CD14-positive monocyte (primary cell): ENCODE data around the gene AASDH. TPM values are rescaled to one million over a fixed set of nuclear protein-coding genes. Genes with fewer than 3 reads are reported as not detected.

Experiments used
- DNase-seq, 3 donors: peaks; one replicate each; pipeline ENCODE4 v3.0.0-alpha.2; 2011 to 2022
- H2AFZ ChIP-seq: 2 replicates; pipeline ENCODE4 v1.6.0; 2012; ENCODE audit warnings: mild to moderate bottlenecking, low read depth, low read length, inconsistent platforms; ENCODE audit not compliant: insufficient read depth, poor library complexity, severe bottlenecking
- H3K27ac ChIP-seq, 2 donors: 1 replicate in 1 of 2; 2 replicates in 1 of 2; pipeline ENCODE4 v1.5.1; 2012 to 2013; ENCODE audit warnings: low read length in 2 of 2, control low read depth in 1 of 2, inconsistent platforms in 1 of 2, low read depth in 1 of 2, mild to moderate bottlenecking in 1 of 2
- H3K27me3 ChIP-seq, 2 donors: one replicate each; pipeline versions ENCODE4 v1.6.0 to v1.6.1; 2011 to 2013; ENCODE audit warnings: low read length in 2 of 2; ENCODE audit not compliant: control insufficient read depth in 2 of 2, insufficient read depth in 2 of 2
- H3K36me3 ChIP-seq, 2 donors: replicated peaks in 1 of 2; 1 replicate in 1 of 2; 2 replicates in 1 of 2; pipeline versions ENCODE4 v1.5.1 to v1.6.1; 2012 to 2013; ENCODE audit warnings: low read length in 2 of 2, control low read depth in 1 of 2, inconsistent platforms in 1 of 2, mild to moderate bottlenecking in 1 of 2; ENCODE audit not compliant: insufficient read depth in 2 of 2, control insufficient read depth in 1 of 2
- H3K4me1 ChIP-seq, 2 donors: 1 replicate in 1 of 2; 2 replicates in 1 of 2; pipeline versions ENCODE4 v1.5.1 to v1.6.1; 2012 to 2013; ENCODE audit warnings: low read length in 2 of 2, control low read depth in 1 of 2, inconsistent platforms in 1 of 2, mild to moderate bottlenecking in 1 of 2, moderate library complexity in 1 of 2; ENCODE audit not compliant: insufficient read depth in 2 of 2, control insufficient read depth in 1 of 2
- H3K4me2 ChIP-seq: replicated peaks from 2 replicates; pipeline ENCODE3; 2012; ENCODE audit warnings: low read length, moderate library complexity, mild to moderate bottlenecking; ENCODE audit not compliant: poor library complexity, severe bottlenecking; ENCODE audit errors: extremely low read depth
- H3K4me3 ChIP-seq, 3 experiments: fragments of 200-600 bp in 1 of 3; sonication (generic) in 1 of 3; replicated peaks in 1 of 3; 1 replicate in 2 of 3; 2 replicates in 1 of 3; pipeline ENCODE4 v1.5.1; 2011 to 2013; ENCODE audit warnings: low read length in 3 of 3, mild to moderate bottlenecking in 3 of 3, control low read depth in 2 of 3, low read depth in 2 of 3, inconsistent platforms in 1 of 3, moderate library complexity in 1 of 3
- H3K79me2 ChIP-seq: 2 replicates; pipeline ENCODE4 v1.6.0; 2012; ENCODE audit warnings: mild to moderate bottlenecking, control low read depth, inconsistent platforms, low read length, moderate library complexity; ENCODE audit not compliant: insufficient read depth
- H3K9ac ChIP-seq: 2 replicates; pipeline ENCODE4 v1.6.0; 2017; ENCODE audit warnings: low read length, mild to moderate bottlenecking; ENCODE audit not compliant: insufficient read depth, poor library complexity, severe bottlenecking
- H3K9me3 ChIP-seq, 2 donors: replicated peaks in 1 of 2; 1 replicate in 1 of 2; 2 replicates in 1 of 2; pipeline versions ENCODE4 v1.5.1 to v1.6.1; 2012 to 2013; ENCODE audit warnings: low read length in 2 of 2, control low read depth in 1 of 2; ENCODE audit not compliant: control insufficient read depth in 1 of 2, insufficient read depth in 1 of 2
- H4K20me1 ChIP-seq: 2 replicates; pipeline ENCODE4 v1.6.0; 2012; ENCODE audit warnings: mild to moderate bottlenecking, low read length, control low read depth, moderate library complexity; ENCODE audit not compliant: insufficient read depth
- H3K27ac Mint-ChIP-seq, 7 donors: one replicate each; pipeline ENCODE4 v1.8.0; 2020; ENCODE audit warnings: mild to moderate bottlenecking in 7 of 7, mixed read lengths in 7 of 7, moderate library complexity in 6 of 7, inconsistent platforms in 2 of 7
- H3K27me3 Mint-ChIP-seq, 3 donors: one replicate each; pipeline ENCODE4 v1.8.0; 2021 to 2022; ENCODE audit warnings: low read depth in 3 of 3, mild to moderate bottlenecking in 3 of 3, mixed read lengths in 3 of 3, moderate library complexity in 3 of 3, inconsistent platforms in 1 of 3
- H3K36me3 Mint-ChIP-seq, 2 donors: one replicate each; pipeline ENCODE4 v1.8.0; 2020; ENCODE audit warnings: mixed read lengths in 2 of 2, inconsistent platforms in 1 of 2, mild to moderate bottlenecking in 1 of 2
- H3K4me1 Mint-ChIP-seq: one replicate; pipeline ENCODE4 v1.8.0; 2020; ENCODE audit warnings: mild to moderate bottlenecking, mixed read lengths
- H3K4me3 Mint-ChIP-seq, 2 donors: one replicate each; pipeline ENCODE4 v1.8.0; 2020; ENCODE audit warnings: mild to moderate bottlenecking in 2 of 2, mixed read lengths in 2 of 2, moderate library complexity in 1 of 2
- H3K9me3 Mint-ChIP-seq, 7 donors: one replicate each; pipeline ENCODE4 v1.8.0; 2020 to 2022; ENCODE audit warnings: mixed read lengths in 7 of 7, mild to moderate bottlenecking in 6 of 7, moderate library complexity in 6 of 7, inconsistent platforms in 2 of 7
- CTCF ChIP-seq: fragments of 200-600 bp; IDR thresholded peaks from one replicate; pipeline ENCODE4 v1.8.0; 2022; ENCODE audit warnings: antibody characterized with exemption, mild to moderate bottlenecking
- WGBS: methylation state at CpG from one replicate; pipeline ENCODE4 v1.1.5; 2013; ENCODE audit warnings: missing lambda C conversion rate; ENCODE audit not compliant: insufficient coverage; 5-methylcytosine and 5-hydroxymethylcytosine counted together
- intact Hi-C, 2 donors: fragments of 100-400 bp; cut with micrococcal nuclease; formaldehyde crosslinking; loops; one replicate each; pipeline versions ENCODE4 v1.15.0 to v1.15.1; 2023
- polyA minus RNA-seq: library from RNA; depleted of rRNA, polyadenylated mRNA; stranded (reverse); fragments of >200 nt; gene quantifications from 2 replicates; pipeline ENCODE4 v1.2.3, GENCODE V29; 2012
- polyA plus RNA-seq, 3 donors: library from polyadenylated mRNA; depleted of rRNA in 1 of 3; unstranded in 2 of 3; stranded (reverse) in 1 of 3; fragments of 300-500 nt in 2 of 3; fragments of >200 nt in 1 of 3; fragmentation: Illumina TruSeq in 2 of 3; gene quantifications; 1 replicate in 2 of 3; 2 replicates in 1 of 3; pipeline ENCODE4 v1.2.3, GENCODE V29; 2012 to 2021
- total RNA-seq, 12 experiments: library from RNA in 1 of 12; stranded (reverse) in 1 of 12; fragments of 120-200 nt in 1 of 12; gene quantifications; one replicate each; pipeline ENCODE4 v1.2.4 and lab custom pipeline; 2013 to 2026; ENCODE audit warnings: mixed read lengths in 6 of 12, inconsistent platforms in 1 of 12

AASDH gene
- total RNA-seq (2013) = 13.3 TPM
- polyA plus RNA-seq = 1 to 10 TPM; 5.9 to 6.9 (median 6.2) TPM
- 4.1 and 4.6 TPM in 2 replicates for polyA minus RNA-seq
- total RNA-seq (lab: John Stamatoyannopoulos, UW) = 1.7 to 13.5 (median 9.4) reads per million in 11 experiments

GRCh38 chr4:56387023-56388001 lies at the start of gene AASDH:
TSS of gene AASDH (minus strand) at chr4:56387491. CDS start at chr4:56384299, 3,192 bp downstream.
- no peak for TF ChIP-seq CTCF
- intact Hi-C loops = loop anchor here (2.0 to 5.0 kb wide), 2 partner anchors 45 to 47 kb away; partner anchors contain the start of gene PPAT (in 1 of the 2)
- peak within 1 kb of the TSS; percentile 89 for H2AFZ ChIP-seq
- H3K4me1 ChIP-seq = peaks cover 15 to 23% of the 10 kb centered on the region in 2 donors
- H3K36me3 ChIP-seq = no peaks in the 10 kb centered on the region
- peaks cover 19% of the 10 kb centered on the region for H3K4me1 Mint-ChIP-seq
- H3K4me3 ChIP-seq = peak within 1 kb of the TSS; percentile 70 to 86 (median 73)
- H3K27ac Mint-ChIP-seq = peak within 1 kb of the TSS; percentile 98 to 99 (median 99)
- WGBS = 0% methylated on average over 50 of the region's 57 CpGs
- no peaks in the 10 kb centered on the region for H3K9me3 ChIP-seq
- peak within 1 kb of the TSS; percentile 95 to 96 for H3K27ac ChIP-seq
- H3K9ac ChIP-seq = peak within 1 kb of the TSS; percentile 89
- H3K27me3 ChIP-seq = no peaks in the 10 kb centered on the region
- no peaks in the 10 kb centered on the region for H3K27me3 Mint-ChIP-seq
- no peaks in the 10 kb centered on the region for H3K9me3 Mint-ChIP-seq
- peaks cover 3 to 4% of the 10 kb centered on the region in 2 donors for H3K36me3 Mint-ChIP-seq
- peak; percentile 90 to 93 (median 91) for DNase-seq
- H3K4me2 ChIP-seq = peak within 1 kb of the TSS; percentile 89
- peak within 1 kb of the TSS; percentile 86 to 96 for H3K4me3 Mint-ChIP-seq
- H3K79me2 ChIP-seq = peaks cover 24% of the 10 kb centered on the region
- H4K20me1 ChIP-seq = no peaks in the 10 kb centered on the region
